Activated naive CD4-positive, alpha-beta T cell treated with anti-CD3 and anti-CD28 coated beads, Interleukin-2, amount 50 U/mL, for 72 hours (primary cell): ENCODE data around the gene HOXA4. TPM values are rescaled to one million over a fixed set of nuclear protein-coding genes. Genes with fewer than 3 reads are reported as not detected.

Experiments used
- ATAC-seq, 2 donors: fragments of 150-1000 bp; cut with Tn5 transposase; 2 replicates each; pipeline ENCODE4 v1.10.0; 2021; ENCODE audit warnings: mild to moderate bottlenecking in 2 of 2, moderate library complexity in 2 of 2
- DNase-seq, 2 donors: peaks; one replicate each; pipeline ENCODE4 v3.0.0; 2021 to 2022; ENCODE audit warnings: low spot score in 2 of 2
- H3K27ac Mint-ChIP-seq, 2 donors: one replicate each; pipeline ENCODE4 v1.8.0; 2022; ENCODE audit warnings: mild to moderate bottlenecking in 2 of 2, mixed read lengths in 2 of 2
- H3K36me3 Mint-ChIP-seq, 2 donors: one replicate each; pipeline ENCODE4 v1.8.0; 2022; ENCODE audit warnings: mixed read lengths in 2 of 2
- H3K9me3 Mint-ChIP-seq, 2 donors: one replicate each; pipeline ENCODE4 v1.8.0; 2022; ENCODE audit warnings: mixed read lengths in 2 of 2
- total RNA-seq, 2 donors: library from RNA; stranded (reverse); gene quantifications; one replicate each; pipeline ENCODE4 v1.2.3, GENCODE V29; 2022

HOXA4 gene
- total RNA-seq, 2 donors from 2014 or later, result 0.59 TPM; not detected in 1

DNA sequence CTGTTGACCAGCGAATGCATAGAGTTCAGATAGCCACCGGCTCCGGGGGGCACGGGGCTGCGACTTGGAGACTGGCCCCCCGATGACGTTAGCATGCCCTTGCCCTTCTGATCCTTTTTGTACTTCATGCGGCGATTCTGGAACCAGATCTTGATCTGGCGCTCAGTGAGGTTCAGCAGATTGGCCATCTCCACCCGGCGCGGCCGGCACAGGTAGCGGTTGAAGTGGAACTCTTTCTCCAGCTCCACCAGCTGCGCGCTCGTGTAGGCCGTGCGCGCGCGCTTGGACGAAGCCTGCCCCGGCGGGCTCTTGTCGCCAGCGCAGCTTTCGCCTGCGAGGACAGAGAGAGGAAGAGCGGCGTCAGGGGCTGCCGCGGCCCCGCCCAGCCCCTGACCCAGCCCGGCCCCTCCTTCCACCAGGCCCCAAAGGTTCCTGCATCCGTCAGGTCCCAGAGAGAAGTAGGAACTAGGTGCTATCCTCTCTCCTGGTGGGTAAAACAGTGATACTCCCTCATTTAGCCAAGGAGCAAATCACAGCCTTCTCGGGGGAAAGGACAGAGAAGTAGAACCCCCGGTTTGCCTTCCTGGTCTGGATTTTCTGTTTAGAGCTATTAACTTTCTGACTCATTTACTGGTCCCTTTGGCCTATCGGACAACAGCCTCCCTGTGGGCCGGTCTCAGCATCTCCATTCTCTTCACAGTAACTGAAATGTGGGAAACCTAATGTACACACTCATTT, 22.0 kb downstream of the HOXA4 start:
- ATAC-seq (no peak), DNase-seq (no peak)
- no peak overlapping the region for H3K27ac Mint-ChIP-seq
- peaks cover 0 to 6% of the 10 kb centered on the region in 2 donors for H3K36me3 Mint-ChIP-seq
- H3K9me3 Mint-ChIP-seq, result no peaks in the 10 kb centered on the region

- Mint-ChIP-seq H3K27ac (no peak overlapping the region), H3K36me3 (peaks cover 0 to 11% of the 10 kb centered on the region in 2 donors), H3K9me3 (no peaks in the 10 kb centered on the region)
- DNase-seq, result no peak
- no peak for ATAC-seq
These were observed 22.9 kb downstream of the HOXA4 start for GRCh38 chr7:27107391-27108381.

- DNase-seq (no peak), ATAC-seq (no peak)
- Mint-ChIP-seq H3K36me3 (peaks cover 0 to 14% of the 10 kb centered on the region in 2 donors), H3K9me3 (no peaks in the 10 kb centered on the region), H3K27ac (no peak overlapping the region)
These were observed 23.7 kb downstream of the HOXA4 start for GRCh38 chr7:27106901-27107240.

DNA sequence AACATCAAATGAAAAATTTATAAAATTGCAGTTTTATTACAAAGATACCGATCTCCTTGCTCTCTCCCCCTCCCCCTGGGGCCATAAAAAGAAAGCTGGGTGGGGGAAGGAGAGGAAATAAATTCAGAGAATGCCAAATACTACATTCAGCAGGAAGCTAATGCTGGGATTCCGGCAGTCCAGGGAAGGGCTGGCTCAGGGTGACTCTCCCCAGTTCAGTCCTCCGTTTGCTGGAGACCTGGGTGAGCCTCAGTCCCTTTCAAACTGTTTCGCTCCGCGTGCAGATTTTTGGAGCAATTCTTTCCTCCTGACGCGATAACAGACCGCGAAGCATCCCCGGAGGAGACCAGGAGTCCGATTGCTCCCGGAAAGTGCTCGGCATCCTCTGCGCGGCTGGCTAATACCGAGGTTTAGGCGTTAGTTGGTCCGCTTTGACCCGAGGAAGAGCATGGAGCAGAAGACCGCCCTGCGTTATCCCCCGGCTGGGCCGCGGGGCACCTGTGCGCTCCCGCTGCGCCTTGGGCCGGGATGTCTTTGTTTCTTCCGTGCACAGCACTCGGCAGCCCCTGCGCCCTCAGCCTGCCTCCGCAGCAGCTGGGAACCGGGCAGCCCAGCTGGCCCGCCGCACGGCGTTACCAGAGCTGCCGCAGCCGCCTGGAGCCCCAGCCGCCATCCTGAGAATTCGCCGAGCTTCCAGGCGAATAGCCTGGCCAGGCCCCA, 24.2 kb downstream of the HOXA4 start:
- DNase-seq (no peak), ATAC-seq (no peak)
- Mint-ChIP-seq H3K27ac (no peak overlapping the region), H3K36me3 (peaks cover 0 to 19% of the 10 kb centered on the region in 2 donors), H3K9me3 (no peaks in the 10 kb centered on the region)

- no peak overlapping the region for H3K27ac Mint-ChIP-seq
- peaks cover 0 to 24% of the 10 kb centered on the region in 2 donors for H3K36me3 Mint-ChIP-seq
- no peak for DNase-seq
- no peaks in the 10 kb centered on the region for H3K9me3 Mint-ChIP-seq
- no peak for ATAC-seq
These were observed 25.1 kb downstream of the HOXA4 start for GRCh38 chr7:27105301-27106031.

GRCh38 chr7:27104341-27105058, 26.1 kb downstream of the HOXA4 start:
- no peaks in the 10 kb centered on the region for H3K9me3 Mint-ChIP-seq
- no peak for ATAC-seq
- H3K27ac Mint-ChIP-seq, result no peak overlapping the region
- peaks cover 0 to 28% of the 10 kb centered on the region in 2 donors for H3K36me3 Mint-ChIP-seq
- no peak for DNase-seq

GRCh38 chr7:27103489-27104226, 26.9 kb downstream of the HOXA4 start:
- no peak overlapping the region for H3K27ac Mint-ChIP-seq
- ATAC-seq (no peak), DNase-seq (no peak)
- H3K9me3 Mint-ChIP-seq, result no peaks in the 10 kb centered on the region
- H3K36me3 Mint-ChIP-seq, result peaks cover 5 to 36% of the 10 kb centered on the region in 2 donors

DNA sequence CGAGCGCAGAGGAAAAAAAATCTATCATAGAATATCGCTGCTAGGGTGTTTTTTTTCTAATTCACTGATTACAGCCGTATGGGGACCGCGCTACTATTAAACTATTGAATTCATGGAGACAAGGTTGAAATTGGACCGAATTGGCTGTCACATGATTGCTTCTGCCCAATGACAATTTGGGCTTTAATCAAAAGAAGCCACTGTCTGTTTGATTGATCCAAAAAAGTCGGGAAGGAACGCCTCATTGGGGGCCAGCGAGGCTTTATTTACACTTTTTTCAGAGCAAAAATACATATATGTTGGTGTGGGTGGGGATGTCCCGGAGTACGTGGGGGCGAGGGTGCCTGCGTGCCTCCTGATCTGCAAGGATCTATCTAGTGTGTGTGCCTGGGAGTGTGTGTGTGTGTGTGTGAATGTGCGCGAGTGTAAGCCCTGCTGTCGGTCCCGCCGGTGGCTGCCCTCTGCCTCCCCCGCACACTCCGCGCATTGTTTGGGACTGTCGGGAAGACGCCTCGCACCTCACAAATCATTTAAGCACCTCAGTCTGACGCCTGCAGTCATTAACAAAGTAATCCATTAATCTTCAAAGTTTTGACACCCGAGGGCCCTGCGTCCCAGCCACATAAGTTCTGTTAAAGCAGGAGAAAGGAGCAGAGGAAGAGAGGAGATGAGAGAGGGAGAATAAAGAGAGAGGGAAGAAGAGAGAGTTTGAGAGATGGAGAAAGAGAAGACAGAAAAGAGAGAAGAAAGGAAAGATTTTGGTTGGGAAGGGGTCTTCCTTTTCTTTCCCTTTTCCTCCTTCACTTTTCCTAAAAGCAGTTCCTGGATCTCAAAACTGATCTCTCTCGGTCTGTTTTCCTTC, 27.7 kb downstream of the HOXA4 start, which contains the start of gene HOXA2:
Gene HOXA2, minus strand, starts transcription at position 103 of the 862 bp plus-strand sequence. CDS start 183 bp downstream, outside the sequence.
- Mint-ChIP-seq H3K36me3 (peaks cover 5 to 36% of the 10 kb centered on the region in 2 donors), H3K27ac (no peak within 1 kb of the TSS), H3K9me3 (no peaks in the 10 kb centered on the region)
- no peak for DNase-seq
- no peak for ATAC-seq

- Mint-ChIP-seq H3K27ac (no peak overlapping the region), H3K9me3 (no peaks in the 10 kb centered on the region), H3K36me3 (peaks cover 5 to 41% of the 10 kb centered on the region in 2 donors)
- ATAC-seq (no peak), DNase-seq (no peak)
These were observed 28.5 kb downstream of the HOXA4 start for GRCh38 chr7:27101957-27102580.

DNA sequence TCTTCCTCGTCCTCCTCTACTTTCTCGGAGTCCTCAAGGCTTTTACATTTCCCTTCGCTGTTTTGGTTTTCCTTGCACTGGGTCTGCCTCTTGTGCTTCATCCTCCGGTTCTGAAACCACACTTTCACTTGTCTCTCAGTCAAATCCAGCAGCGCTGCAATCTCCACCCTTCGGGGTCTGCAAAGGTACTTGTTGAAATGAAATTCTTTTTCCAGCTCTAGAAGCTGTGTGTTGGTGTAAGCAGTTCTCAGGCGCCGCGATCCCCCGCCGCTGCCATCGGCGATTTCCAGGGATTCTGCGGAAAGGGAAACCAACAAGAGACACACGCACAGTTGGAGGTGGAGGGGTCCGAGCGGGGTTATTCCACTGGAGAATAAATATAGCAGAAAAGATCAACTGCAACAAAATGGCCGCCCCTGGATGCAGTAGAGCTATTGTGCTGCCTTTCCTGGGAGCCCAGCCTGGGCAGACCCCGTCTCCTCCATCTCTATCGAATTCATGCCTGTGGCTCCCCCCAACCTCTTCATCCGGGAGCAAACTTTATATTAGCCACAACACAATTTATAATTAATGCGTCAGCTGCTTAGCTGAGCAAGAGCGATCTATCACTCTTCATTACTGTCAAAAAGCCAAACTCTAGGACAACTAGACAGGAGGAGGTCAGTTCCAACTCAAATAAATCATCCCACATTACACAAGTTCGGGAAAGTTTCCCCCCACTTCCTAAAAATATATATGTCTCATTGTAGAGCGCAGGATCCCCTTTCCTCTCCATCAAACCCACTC, 29.2 kb downstream of the HOXA4 start:
- no peaks in the 10 kb centered on the region for H3K9me3 Mint-ChIP-seq
- H3K27ac Mint-ChIP-seq, result no peak overlapping the region
- ATAC-seq, result no peak
- peaks cover 5 to 41% of the 10 kb centered on the region in 2 donors for H3K36me3 Mint-ChIP-seq
- DNase-seq, result no peak

- no peak for ATAC-seq
- no peak for DNase-seq
- Mint-ChIP-seq H3K27ac (no peak overlapping the region), H3K9me3 (no peaks in the 10 kb centered on the region), H3K36me3 (peaks cover 5 to 41% of the 10 kb centered on the region in 2 donors)
These were observed 29.8 kb downstream of the HOXA4 start for GRCh38 chr7:27100694-27101170.

DNA sequence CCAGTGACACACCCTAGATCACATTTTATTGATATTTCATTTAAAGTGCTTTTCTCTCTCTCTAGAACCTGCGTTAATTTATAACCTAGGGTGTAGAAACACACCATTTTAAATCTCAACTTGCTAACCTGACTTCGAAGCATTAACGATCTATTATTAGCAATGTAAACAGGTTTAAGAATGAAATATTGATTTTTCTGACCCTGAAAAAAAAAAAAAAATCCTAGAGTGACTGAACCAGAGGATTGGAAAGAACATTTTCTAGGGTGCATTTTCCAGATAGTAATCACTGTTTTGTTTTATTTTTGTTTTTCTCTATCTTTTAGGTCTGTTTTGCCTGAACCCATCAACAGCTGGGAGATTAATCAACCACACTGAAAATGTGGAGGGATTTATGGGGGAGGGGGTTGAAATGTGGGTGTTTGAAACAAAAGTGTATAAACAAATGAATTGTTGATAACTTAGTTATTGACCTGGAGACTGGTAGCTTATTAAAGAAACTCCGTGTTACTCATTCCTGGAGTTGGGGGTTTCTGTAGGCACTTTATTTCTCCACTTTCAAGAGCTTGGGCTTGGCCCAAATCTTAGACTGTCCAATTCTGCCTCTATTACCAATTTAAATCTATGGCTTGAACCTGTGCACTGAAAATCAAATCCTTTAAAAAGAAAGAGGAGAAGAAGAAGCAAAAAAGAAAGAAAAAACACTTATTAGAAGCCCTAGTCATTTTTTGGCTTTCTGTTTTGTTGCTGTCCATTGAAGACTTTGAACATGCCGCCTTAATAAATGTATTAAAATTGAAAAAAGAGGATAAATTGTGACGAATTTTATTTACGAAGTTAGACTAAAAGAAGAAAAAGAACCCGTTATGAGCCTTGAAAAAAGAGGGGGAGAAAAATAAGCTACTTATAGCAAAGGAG, 30.8 kb downstream of the HOXA4 start:
- ATAC-seq, result no peak
- DNase-seq, result no peak
- H3K36me3 Mint-ChIP-seq, result peaks cover 12 to 41% of the 10 kb centered on the region in 2 donors
- H3K9me3 Mint-ChIP-seq, result no peaks in the 10 kb centered on the region
- no peak overlapping the region for H3K27ac Mint-ChIP-seq
